Measurements from ENCODE around the gene KPNB1.
A peak's percentile ranks its signal among the peaks of the same experiment; 100 is the strongest.

GRCh38 chr17:47654991-47655390, 5.3 kb downstream of the KPNB1 start:
- TF ChIP-seq, protein P1, sequence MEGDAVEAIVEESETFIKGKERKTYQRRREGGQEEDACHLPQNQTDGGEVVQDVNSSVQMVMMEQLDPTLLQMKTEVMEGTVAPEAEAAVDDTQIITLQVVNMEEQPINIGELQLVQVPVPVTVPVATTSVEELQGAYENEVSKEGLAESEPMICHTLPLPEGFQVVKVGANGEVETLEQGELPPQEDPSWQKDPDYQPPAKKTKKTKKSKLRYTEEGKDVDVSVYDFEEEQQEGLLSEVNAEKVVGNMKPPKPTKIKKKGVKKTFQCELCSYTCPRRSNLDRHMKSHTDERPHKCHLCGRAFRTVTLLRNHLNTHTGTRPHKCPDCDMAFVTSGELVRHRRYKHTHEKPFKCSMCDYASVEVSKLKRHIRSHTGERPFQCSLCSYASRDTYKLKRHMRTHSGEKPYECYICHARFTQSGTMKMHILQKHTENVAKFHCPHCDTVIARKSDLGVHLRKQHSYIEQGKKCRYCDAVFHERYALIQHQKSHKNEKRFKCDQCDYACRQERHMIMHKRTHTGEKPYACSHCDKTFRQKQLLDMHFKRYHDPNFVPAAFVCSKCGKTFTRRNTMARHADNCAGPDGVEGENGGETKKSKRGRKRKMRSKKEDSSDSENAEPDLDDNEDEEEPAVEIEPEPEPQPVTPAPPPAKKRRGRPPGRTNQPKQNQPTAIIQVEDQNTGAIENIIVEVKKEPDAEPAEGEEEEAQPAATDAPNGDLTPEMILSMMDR (IDR thresholded peaks at IDR 0.05): no peak
- TF ChIP-seq, protein P2, sequence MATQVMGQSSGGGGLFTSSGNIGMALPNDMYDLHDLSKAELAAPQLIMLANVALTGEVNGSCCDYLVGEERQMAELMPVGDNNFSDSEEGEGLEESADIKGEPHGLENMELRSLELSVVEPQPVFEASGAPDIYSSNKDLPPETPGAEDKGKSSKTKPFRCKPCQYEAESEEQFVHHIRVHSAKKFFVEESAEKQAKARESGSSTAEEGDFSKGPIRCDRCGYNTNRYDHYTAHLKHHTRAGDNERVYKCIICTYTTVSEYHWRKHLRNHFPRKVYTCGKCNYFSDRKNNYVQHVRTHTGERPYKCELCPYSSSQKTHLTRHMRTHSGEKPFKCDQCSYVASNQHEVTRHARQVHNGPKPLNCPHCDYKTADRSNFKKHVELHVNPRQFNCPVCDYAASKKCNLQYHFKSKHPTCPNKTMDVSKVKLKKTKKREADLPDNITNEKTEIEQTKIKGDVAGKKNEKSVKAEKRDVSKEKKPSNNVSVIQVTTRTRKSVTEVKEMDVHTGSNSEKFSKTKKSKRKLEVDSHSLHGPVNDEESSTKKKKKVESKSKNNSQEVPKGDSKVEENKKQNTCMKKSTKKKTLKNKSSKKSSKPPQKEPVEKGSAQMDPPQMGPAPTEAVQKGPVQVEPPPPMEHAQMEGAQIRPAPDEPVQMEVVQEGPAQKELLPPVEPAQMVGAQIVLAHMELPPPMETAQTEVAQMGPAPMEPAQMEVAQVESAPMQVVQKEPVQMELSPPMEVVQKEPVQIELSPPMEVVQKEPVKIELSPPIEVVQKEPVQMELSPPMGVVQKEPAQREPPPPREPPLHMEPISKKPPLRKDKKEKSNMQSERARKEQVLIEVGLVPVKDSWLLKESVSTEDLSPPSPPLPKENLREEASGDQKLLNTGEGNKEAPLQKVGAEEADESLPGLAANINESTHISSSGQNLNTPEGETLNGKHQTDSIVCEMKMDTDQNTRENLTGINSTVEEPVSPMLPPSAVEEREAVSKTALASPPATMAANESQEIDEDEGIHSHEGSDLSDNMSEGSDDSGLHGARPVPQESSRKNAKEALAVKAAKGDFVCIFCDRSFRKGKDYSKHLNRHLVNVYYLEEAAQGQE (IDR thresholded peaks at IDR 0.05): no peak
- TF ChIP-seq MAFK (IDR thresholded peaks at IDR 0.05; ENCODE audit: partially characterized antibody): peak; percentile 29
- TF ChIP-seq BHLHE40 (IDR thresholded peaks at IDR 0.05; ENCODE audit: low read depth, low read length): no peak
- TF ChIP-seq POLR2A (IDR thresholded peaks at IDR 0.05; ENCODE audit: low read length): no peak
- no peak for TF ChIP-seq CEBPB (IDR thresholded peaks at IDR 0.05)
- no peak for TF ChIP-seq NR3C1 (IDR thresholded peaks at IDR 0.05)
- no peak for TF ChIP-seq PHF8 (IDR thresholded peaks at IDR 0.05; ENCODE audit: borderline replicate concordance, low read depth)
- no peak for TF ChIP-seq EP300 (IDR thresholded peaks at IDR 0.05)
- TF ChIP-seq, protein P3, sequence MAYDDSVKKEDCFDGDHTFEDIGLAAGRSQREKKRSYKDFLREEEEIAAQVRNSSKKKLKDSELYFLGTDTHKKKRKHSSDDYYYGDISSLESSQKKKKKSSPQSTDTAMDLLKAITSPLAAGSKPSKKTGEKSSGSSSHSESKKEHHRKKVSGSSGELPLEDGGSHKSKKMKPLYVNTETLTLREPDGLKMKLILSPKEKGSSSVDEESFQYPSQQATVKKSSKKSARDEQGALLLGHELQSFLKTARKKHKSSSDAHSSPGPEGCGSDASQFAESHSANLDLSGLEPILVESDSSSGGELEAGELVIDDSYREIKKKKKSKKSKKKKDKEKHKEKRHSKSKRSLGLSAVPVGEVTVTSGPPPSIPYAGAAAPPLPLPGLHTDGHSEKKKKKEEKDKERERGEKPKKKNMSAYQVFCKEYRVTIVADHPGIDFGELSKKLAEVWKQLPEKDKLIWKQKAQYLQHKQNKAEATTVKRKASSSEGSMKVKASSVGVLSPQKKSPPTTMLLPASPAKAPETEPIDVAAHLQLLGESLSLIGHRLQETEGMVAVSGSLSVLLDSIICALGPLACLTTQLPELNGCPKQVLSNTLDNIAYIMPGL (CRISPR knock-in tag; IDR thresholded peaks at IDR 0.05; ENCODE audit: borderline replicate concordance): no peak
- no peak for TF ChIP-seq MAZ (IDR thresholded peaks at IDR 0.05; ENCODE audit: borderline replicate concordance, low read depth, low read length)

Measured in A549 (cell line).